Esophagus mucosa (tissue), 1 donor: Measurements from ENCODE around the gene LIMS3. TPM values are rescaled to one million over a fixed set of nuclear protein-coding genes. Genes with fewer than 3 reads are reported as not detected.
"Not testable (repeated sequence)": the region's sequence is repeated elsewhere in the genome, so short reads cannot be mapped to it uniquely, and the experiment has no call there.

Experiments used
- ATAC-seq: fragments of 200-7000 bp; cut with Tn5 transposase; one replicate; pipeline ENCODE4 v1.9.1; 2020
- total RNA-seq: library from RNA; stranded (reverse); gene quantifications from one replicate; pipeline ENCODE4 v1.2.4, GENCODE V29; 2023
- donor health status: DM: yes; HTN: yes; CAD: no.

LIMS3 gene
- total RNA-seq, 1 donor from 2014 or later = not detected

- ATAC-seq = not testable (repeated sequence)
Measured at GRCh38 chr2:109927803-109928202, 29.3 kb downstream of the LIMS3 start.

DNA sequence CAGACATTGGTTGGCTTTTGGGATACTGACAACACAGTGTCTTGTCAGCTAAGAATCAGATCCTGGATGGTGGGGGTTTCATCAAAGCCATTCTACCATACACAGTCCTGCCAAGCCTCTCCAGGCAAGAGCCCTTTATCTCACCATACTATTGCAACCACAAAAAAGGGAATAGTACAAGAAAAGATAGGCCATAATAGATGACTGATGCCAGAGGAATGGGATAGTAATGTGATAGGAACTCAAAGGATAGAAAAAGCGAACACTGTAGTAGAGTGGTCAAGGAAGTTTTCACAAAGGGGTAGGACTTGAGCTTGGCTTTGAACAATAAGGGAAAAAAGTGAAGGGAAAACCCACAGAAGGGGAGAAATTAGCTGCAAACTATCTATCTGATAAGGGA, 30.7 kb downstream of the LIMS3 start:
- not testable (repeated sequence) for ATAC-seq

GRCh38 chr2:109936534-109936933, 38.0 kb downstream of the LIMS3 start:
- not testable (repeated sequence) for ATAC-seq

GRCh38 chr2:109945362-109945761, 46.9 kb downstream of the LIMS3 start:
- not testable (repeated sequence) for ATAC-seq

DNA sequence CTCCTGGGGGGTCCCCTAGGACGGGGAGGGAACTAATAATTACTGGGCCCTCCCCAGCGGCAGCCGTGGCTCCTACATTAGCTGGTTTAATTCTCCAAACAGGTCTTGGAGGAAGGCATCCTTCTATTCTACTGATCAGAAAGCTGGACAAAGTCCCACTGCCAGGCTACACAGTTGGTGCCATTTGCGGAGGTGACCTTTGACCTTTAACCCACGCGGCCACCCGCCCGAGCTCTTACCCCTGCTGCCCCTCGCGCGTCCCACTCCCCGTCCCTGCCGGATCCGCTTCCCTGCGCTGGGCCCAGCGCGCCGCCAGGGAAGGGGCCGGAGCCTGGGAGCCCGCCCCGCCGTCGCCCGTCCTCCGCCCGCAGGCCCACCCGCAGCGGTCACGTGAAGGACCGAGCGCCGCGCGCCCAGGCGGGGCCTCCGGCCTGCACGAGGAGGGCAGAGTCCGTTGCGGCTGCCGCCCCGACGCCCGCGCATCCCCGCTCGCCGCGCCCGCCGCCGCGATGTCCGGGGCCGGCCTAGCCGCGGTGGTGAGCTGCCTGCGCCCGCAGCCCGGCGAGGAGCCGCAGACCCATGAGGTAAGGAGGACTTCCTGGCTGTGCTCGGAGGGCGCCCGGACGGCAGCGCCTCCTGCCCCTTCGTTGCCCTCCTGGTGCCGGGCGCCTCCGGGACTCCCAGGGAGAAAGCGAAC, 48.9 kb downstream of the LIMS3 start:
- not testable (repeated sequence) for ATAC-seq

DNA sequence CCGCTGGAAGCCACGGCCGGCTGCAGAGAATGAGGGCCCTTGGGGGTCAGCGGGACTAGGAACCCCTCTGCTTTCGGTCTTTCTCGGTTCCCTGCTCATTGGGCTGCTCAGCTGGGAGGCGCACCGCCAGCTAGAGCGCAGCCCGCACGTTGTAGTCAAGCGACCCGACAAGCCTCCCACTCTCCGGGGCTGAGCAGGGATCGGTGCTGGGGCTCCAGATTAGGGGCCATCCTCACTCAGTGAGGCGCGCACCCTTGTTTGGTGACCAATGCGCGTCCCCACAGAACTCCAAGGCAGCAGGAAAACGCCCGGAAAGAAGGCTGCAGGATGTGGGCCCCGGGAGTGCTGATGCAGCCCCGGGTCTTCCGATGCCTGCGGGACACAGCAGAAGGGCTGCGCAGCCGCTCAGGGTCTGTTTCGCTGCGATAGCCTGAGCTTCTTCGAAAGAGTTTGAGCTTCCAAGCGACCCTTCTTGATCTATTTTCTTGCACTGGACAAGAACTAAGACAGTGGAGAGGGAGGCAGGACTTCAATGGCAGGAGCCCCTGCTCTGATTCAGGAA, 49.6 kb downstream of the LIMS3 start:
- ATAC-seq = not testable (repeated sequence)

GRCh38 chr2:109950146-109950843, 51.8 kb downstream of the LIMS3 start:
- ATAC-seq = not testable (repeated sequence)

DNA sequence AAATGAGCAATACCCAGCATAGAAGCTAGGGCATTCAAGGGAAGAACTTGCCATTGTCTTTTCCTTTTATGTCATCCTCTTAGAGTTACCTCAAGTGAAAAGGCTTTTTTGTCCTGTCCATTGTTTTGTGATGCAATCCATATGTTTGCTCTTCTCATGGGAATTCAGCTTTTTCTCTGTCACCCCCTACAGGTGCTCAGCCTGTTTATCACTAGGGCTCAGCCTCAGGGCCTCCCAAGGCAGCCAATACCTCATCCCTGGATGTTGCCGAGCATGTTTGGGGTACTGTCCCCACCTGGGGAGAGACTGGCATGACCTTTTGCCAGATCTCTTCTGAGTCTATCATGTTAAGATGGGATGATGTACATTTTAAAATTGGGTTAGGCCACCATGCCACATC, 65.5 kb downstream of the LIMS3 start:
- ATAC-seq = not testable (repeated sequence)

DNA sequence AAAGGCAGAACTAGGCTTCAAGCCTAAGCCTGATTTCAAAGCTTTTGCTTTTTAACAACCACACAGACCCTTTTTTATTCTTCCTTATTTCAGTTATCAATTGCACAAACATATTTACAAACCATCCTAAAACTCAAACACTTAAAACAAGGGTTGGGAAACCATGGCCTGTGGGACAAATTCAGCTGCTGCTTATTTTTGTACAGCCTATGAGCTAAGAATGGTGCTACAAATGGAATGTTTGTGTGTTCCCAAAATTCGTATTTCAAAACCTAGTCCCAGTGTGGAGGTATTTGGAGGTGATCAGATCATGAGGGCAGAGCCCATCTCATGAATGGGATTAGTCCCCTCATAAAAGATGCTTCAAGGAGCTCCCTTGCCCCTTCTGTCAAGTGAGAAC, 67.0 kb downstream of the LIMS3 start:
- ATAC-seq = not testable (repeated sequence)

DNA sequence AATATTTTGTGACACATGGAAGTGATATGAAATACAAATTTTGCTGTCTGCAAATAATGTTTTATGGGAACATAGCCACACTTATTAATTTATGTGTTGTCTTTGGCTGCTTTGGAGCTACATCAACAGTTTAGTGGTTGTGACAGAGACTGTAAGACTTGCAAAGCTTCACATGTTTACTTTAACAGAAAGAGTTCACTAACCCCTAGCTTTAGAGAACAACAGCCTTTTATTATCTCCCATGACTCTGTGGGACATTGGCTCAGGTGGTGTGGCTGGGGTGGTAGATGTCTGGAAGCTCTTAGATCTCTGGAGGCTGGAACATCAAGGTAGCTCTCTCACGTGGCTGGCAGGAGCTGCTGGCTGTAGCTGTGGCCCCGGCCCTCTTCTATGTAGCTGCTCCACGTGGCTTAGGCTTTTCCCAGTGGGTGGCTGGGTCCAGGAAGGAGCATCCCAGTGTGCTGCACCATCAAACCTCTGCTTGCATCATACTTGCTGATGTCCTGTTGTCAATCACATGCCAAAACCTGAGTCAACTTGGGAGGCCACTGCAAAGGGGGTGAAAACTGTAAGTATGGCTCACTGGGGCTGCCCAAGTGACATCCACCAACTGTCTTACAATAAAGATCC, 67.7 kb downstream of the LIMS3 start:
- ATAC-seq = not testable (repeated sequence)

DNA sequence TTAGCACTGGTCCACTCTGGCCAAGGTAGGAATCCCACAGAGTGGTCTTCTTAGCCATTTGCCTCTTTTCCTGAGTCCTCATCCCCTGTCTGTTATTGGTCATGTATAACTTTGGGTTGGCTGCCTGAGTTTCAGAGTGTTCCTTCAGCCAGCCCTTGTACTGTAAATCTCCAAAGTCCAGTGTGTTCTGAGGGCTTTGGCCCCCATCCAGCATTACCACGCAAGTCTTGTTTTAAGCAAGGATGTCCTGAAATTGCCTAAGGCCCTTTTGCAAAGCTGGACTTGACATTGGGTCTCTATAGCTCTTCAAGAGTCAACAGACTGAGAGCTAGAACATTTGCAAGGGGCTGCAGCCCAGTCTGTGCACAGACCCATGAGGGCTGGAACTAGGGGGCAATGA, 68.4 kb downstream of the LIMS3 start:
- ATAC-seq = not testable (repeated sequence)

- ATAC-seq = peak; percentile 55
Measured at GRCh38 chr2:109969864-109970263, 71.4 kb downstream of the LIMS3 start.

DNA sequence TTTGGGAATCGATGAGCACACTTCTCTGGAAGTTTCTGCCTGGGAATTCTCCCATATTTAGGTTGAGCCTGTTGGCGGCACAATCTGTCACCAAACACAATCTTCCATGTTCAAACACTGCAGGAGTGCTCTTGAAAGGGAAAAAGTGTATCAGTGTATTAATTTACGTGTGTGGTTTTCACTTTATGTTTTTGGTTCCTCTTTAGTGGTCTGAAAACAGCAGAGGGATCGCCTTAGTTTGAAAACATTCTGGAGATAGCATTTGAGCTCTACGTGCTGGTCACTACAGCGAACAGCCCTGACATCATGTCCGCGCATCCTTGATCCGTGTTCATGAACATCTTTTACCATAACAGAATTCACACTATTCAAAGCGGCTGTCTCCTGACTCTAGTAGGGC, 73.2 kb downstream of the LIMS3 start:
- ATAC-seq = not testable (repeated sequence)

Other genes starting within 250 kb of the LIMS3 start
- gene RGPD5, start 104.4 kb upstream of the LIMS3 start, total RNA-seq = 16.1 TPM
- gene MALL, start 217.1 kb downstream of the LIMS3 start, total RNA-seq = 248 TPM